OCI-LY7 (cell line): ENCODE data around the gene CD81.

ENCODE experiments used
- CTCF ChIP-seq: fragments of 200-600 bp; sonication (generic); conservative IDR thresholded peaks from 2 replicates; pipeline ENCODE4 v1.5.1; 2014; ENCODE audit warnings: mild to moderate bottlenecking, antibody characterized with exemption, low read length, moderate library complexity, mixed read lengths
- EZH2phosphoT487 ChIP-seq: fragments of 200-600 bp; sonication (generic); IDR thresholded peaks from 2 replicates; pipeline ENCODE4 v1.6.1; 2018; ENCODE audit warnings: low read depth, borderline replicate concordance, mild to moderate bottlenecking, mixed run types, antibody characterized with exemption, low read length, moderate library complexity, mixed read lengths

GRCh38 chr11:2347308-2347830 lies 29.7 kb upstream of the CD81 start:
- TF ChIP-seq EZH2phosphoT487 = no peak
- no peak for TF ChIP-seq CTCF
